DND-41 (cell line): Measurements from ENCODE around the gene RXRB.

Source experiments
- EZH2 ChIP-seq: IDR thresholded peaks from 3 replicates; pipeline ENCODE4 v1.6.1; 2012; ENCODE audit warnings: borderline replicate concordance, low read depth, mild to moderate bottlenecking, moderate library complexity, low read length, inconsistent platforms; ENCODE audit not compliant: severe bottlenecking
- TF ChIP-seq, protein P1 (sequence below): IDR thresholded peaks from 2 replicates; pipeline ENCODE4 v1.5.1; 2012; ENCODE audit warnings: borderline replicate concordance, low read length, moderate library complexity, mild to moderate bottlenecking; ENCODE audit not compliant: poor library complexity, severe bottlenecking; ENCODE audit errors: extremely low read depth

DNA sequence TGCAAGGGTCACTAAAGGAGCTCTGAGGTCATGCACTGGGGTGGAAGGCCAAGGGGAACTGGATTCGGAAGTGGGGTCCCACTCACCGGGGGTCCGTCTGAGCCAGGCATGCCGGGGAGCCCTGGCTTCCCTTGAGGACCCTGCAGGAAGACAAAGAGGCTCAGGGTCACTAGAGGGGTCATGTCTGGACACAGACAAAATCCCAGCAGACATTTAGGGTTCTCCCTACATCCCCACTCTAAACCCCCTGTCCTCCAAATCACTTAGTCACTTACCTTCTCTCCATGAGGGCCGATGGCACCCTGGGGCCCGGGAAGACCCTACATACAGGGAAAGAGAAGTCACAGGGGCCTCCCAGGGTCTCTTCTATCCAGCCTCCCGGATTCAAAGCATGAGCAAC, 23.6 kb downstream of the RXRB start:
- TF ChIP-seq, protein P1, sequence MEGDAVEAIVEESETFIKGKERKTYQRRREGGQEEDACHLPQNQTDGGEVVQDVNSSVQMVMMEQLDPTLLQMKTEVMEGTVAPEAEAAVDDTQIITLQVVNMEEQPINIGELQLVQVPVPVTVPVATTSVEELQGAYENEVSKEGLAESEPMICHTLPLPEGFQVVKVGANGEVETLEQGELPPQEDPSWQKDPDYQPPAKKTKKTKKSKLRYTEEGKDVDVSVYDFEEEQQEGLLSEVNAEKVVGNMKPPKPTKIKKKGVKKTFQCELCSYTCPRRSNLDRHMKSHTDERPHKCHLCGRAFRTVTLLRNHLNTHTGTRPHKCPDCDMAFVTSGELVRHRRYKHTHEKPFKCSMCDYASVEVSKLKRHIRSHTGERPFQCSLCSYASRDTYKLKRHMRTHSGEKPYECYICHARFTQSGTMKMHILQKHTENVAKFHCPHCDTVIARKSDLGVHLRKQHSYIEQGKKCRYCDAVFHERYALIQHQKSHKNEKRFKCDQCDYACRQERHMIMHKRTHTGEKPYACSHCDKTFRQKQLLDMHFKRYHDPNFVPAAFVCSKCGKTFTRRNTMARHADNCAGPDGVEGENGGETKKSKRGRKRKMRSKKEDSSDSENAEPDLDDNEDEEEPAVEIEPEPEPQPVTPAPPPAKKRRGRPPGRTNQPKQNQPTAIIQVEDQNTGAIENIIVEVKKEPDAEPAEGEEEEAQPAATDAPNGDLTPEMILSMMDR, result no peak
- TF ChIP-seq EZH2, result no peak
